ENCODE measurements around the gene FARP1.

The FARP1 gene

GRCh38 chr13:98099627-98100026 is 43.3 kb upstream of the FARP1 start:
- TF ChIP-seq FOXP2 (optimal IDR thresholded peaks at IDR 0.05; ENCODE audit: borderline replicate concordance, extremely low read depth, extremely low read length, insufficient read depth) (no peak), SIN3A (IDR thresholded peaks at IDR 0.05; ENCODE audit: borderline replicate concordance, insufficient read depth, low read length) (no peak), POLR2AphosphoS5 (IDR thresholded peaks at IDR 0.05; ENCODE audit: low read depth, low read length) (no peak), TAF1 (IDR thresholded peaks at IDR 0.05; ENCODE audit: borderline replicate concordance, insufficient read depth, low read length) (no peak), REST (IDR thresholded peaks at IDR 0.05; ENCODE audit: insufficient read depth in 1 of 2, low read depth in 2 of 2, low read length in 2 of 2) (no peak)

- TF ChIP-seq SIN3A (IDR thresholded peaks at IDR 0.05; ENCODE audit: borderline replicate concordance, insufficient read depth, low read length) (no peak), TAF1 (IDR thresholded peaks at IDR 0.05; ENCODE audit: borderline replicate concordance, insufficient read depth, low read length) (no peak), REST (IDR thresholded peaks at IDR 0.05; ENCODE audit: insufficient read depth in 1 of 2, low read depth in 2 of 2, low read length in 2 of 2) (no peak), FOXP2 (optimal IDR thresholded peaks at IDR 0.05; ENCODE audit: borderline replicate concordance, extremely low read depth, extremely low read length, insufficient read depth) (no peak), POLR2AphosphoS5 (IDR thresholded peaks at IDR 0.05; ENCODE audit: low read depth, low read length) (no peak)
These were observed 42.4 kb upstream of the FARP1 start for GRCh38 chr13:98100481-98100880.

- TF ChIP-seq FOXP2 (optimal IDR thresholded peaks at IDR 0.05; ENCODE audit: borderline replicate concordance, extremely low read depth, extremely low read length, insufficient read depth) (no peak), SIN3A (IDR thresholded peaks at IDR 0.05; ENCODE audit: borderline replicate concordance, insufficient read depth, low read length) (no peak), POLR2AphosphoS5 (IDR thresholded peaks at IDR 0.05; ENCODE audit: low read depth, low read length) (no peak), REST (IDR thresholded peaks at IDR 0.05; ENCODE audit: insufficient read depth in 1 of 2, low read depth in 2 of 2, low read length in 2 of 2) (no peak), TAF1 (IDR thresholded peaks at IDR 0.05; ENCODE audit: borderline replicate concordance, insufficient read depth, low read length) (no peak)
These were observed 39.4 kb upstream of the FARP1 start for GRCh38 chr13:98103531-98103930.

GRCh38 chr13:98103942-98104880 is 38.7 kb upstream of the FARP1 start:
- TF ChIP-seq REST (IDR thresholded peaks at IDR 0.05; ENCODE audit: insufficient read depth in 1 of 2, low read depth in 2 of 2, low read length in 2 of 2), result no peak
- TF ChIP-seq FOXP2 (optimal IDR thresholded peaks at IDR 0.05; ENCODE audit: borderline replicate concordance, extremely low read depth, extremely low read length, insufficient read depth), result no peak
- TF ChIP-seq TAF1 (IDR thresholded peaks at IDR 0.05; ENCODE audit: borderline replicate concordance, insufficient read depth, low read length), result no peak
- TF ChIP-seq POLR2AphosphoS5 (IDR thresholded peaks at IDR 0.05; ENCODE audit: low read depth, low read length), result no peak
- TF ChIP-seq SIN3A (IDR thresholded peaks at IDR 0.05; ENCODE audit: borderline replicate concordance, insufficient read depth, low read length), result no peak

Data from PFSK-1 (cell line).